KMS-11 (cell line): ENCODE measurements around the gene BACE2.

Experiments used
- H2AFZ ChIP-seq: fragments of 200-600 bp; sonication (generic); 2 replicates; pipeline ENCODE4 v1.6.1; 2016; ENCODE audit warnings: antibody characterized with exemption, mixed run types, low read depth
- H3K27ac ChIP-seq: fragments of 200-600 bp; sonication (generic); 2 replicates; pipeline ENCODE4 v1.6.1; 2016; ENCODE audit warnings: mild to moderate bottlenecking, mixed run types
- H3K27me3 ChIP-seq: fragments of 200-600 bp; sonication (generic); 2 replicates; pipeline ENCODE4 v1.6.1; 2017; ENCODE audit warnings: mild to moderate bottlenecking, low read depth, mixed run types, moderate library complexity; ENCODE audit not compliant: insufficient read depth
- H3K36me3 ChIP-seq: fragments of 200-600 bp; sonication (generic); 2 replicates; pipeline ENCODE4 v1.6.1; 2017; ENCODE audit warnings: mild to moderate bottlenecking, mixed run types; ENCODE audit not compliant: insufficient read depth
- H3K4me1 ChIP-seq: fragments of 200-600 bp; sonication (generic); 2 replicates; pipeline ENCODE4 v1.6.1; 2016; ENCODE audit warnings: mild to moderate bottlenecking, low read depth, mixed run types; ENCODE audit not compliant: poor library complexity, severe bottlenecking
- H3K4me2 ChIP-seq: fragments of 200-600 bp; sonication (generic); 2 replicates; pipeline ENCODE4 v1.7.0; 2016; ENCODE audit warnings: mild to moderate bottlenecking, mixed run types
- H3K4me3 ChIP-seq: fragments of 200-600 bp; sonication (generic); IDR thresholded peaks from 2 replicates; pipeline ENCODE4 v1.6.1; 2017; ENCODE audit warnings: low read depth, low read length, mixed read lengths; ENCODE audit not compliant: insufficient read depth
- H3K79me2 ChIP-seq: fragments of 200-600 bp; sonication (generic); 2 replicates; pipeline ENCODE4 v1.6.1; 2016; ENCODE audit warnings: low read depth, mixed run types; ENCODE audit not compliant: insufficient read depth
- H3K9ac ChIP-seq: fragments of 200-600 bp; sonication (generic); 2 replicates; pipeline ENCODE4 v1.6.1; 2016; ENCODE audit warnings: mild to moderate bottlenecking, mixed run types
- H4K20me1 ChIP-seq: fragments of 200-600 bp; sonication (generic); 2 replicates; pipeline ENCODE4 v1.6.1; 2016; ENCODE audit warnings: mild to moderate bottlenecking, mixed run types; ENCODE audit not compliant: insufficient read depth
- CTCF ChIP-seq: fragments of 200-600 bp; sonication (generic); conservative IDR thresholded peaks from 2 replicates; pipeline ENCODE4 v1.6.1; 2017; ENCODE audit warnings: low read depth, mild to moderate bottlenecking, antibody characterized with exemption, low read length, moderate library complexity, mixed read lengths

The BACE2 gene

GRCh38 chr21:41226853-41227252 is 58.9 kb downstream of the BACE2 start:
- H3K4me1 ChIP-seq: peaks cover 11% of the 10 kb centered on the region
- no peaks in the 10 kb centered on the region for H3K27me3 ChIP-seq
- no peak overlapping the region for H2AFZ ChIP-seq
- H3K27ac ChIP-seq: no peak overlapping the region
- TF ChIP-seq CTCF: no peak
- H4K20me1 ChIP-seq: no peaks in the 10 kb centered on the region
- H3K4me2 ChIP-seq: no peak overlapping the region
- H3K79me2 ChIP-seq: no peaks in the 10 kb centered on the region
- no peaks in the 10 kb centered on the region for H3K36me3 ChIP-seq
- H3K4me3 ChIP-seq: no peak overlapping the region
- H3K9ac ChIP-seq: no peak overlapping the region

GRCh38 chr21:41227357-41228005 is 59.5 kb downstream of the BACE2 start:
- H2AFZ ChIP-seq: no peak overlapping the region
- H3K4me3 ChIP-seq: no peak overlapping the region
- no peaks in the 10 kb centered on the region for H3K79me2 ChIP-seq
- no peak overlapping the region for H3K9ac ChIP-seq
- no peak overlapping the region for H3K27ac ChIP-seq
- H3K36me3 ChIP-seq: no peaks in the 10 kb centered on the region
- no peak overlapping the region for H3K4me2 ChIP-seq
- H4K20me1 ChIP-seq: no peaks in the 10 kb centered on the region
- peaks cover 11% of the 10 kb centered on the region for H3K4me1 ChIP-seq
- H3K27me3 ChIP-seq: no peaks in the 10 kb centered on the region
- TF ChIP-seq CTCF: no peak

GRCh38 chr21:41228006-41228370 is 60.0 kb downstream of the BACE2 start:
- Histone ChIP-seq H3K4me2 (no peak overlapping the region), H3K9ac (no peak overlapping the region), H3K4me1 (peaks cover 11% of the 10 kb centered on the region)

GRCh38 chr21:41228492-41228891 is 60.5 kb downstream of the BACE2 start:
- Histone ChIP-seq H3K9ac (no peak overlapping the region), H3K27me3 (no peaks in the 10 kb centered on the region), H4K20me1 (no peaks in the 10 kb centered on the region), H3K4me1 (peaks cover 11% of the 10 kb centered on the region), H3K4me2 (no peak overlapping the region), H3K36me3 (no peaks in the 10 kb centered on the region), H3K79me2 (no peaks in the 10 kb centered on the region), H2AFZ (no peak overlapping the region), H3K27ac (no peak overlapping the region), H3K4me3 (no peak overlapping the region)
- TF ChIP-seq CTCF: no peak

More at GRCh38 chr21:41228006-41228370, 60.0 kb downstream of the BACE2 start:
- no peak overlapping the region for H3K4me3 ChIP-seq
- H3K27ac ChIP-seq: no peak overlapping the region
- H3K36me3 ChIP-seq: no peaks in the 10 kb centered on the region
- no peaks in the 10 kb centered on the region for H4K20me1 ChIP-seq
- no peaks in the 10 kb centered on the region for H3K79me2 ChIP-seq
- no peaks in the 10 kb centered on the region for H3K27me3 ChIP-seq
- H2AFZ ChIP-seq: no peak overlapping the region
- TF ChIP-seq CTCF: no peak
